ENCODE measurements around the gene PNCK.

The PNCK gene

DNA sequence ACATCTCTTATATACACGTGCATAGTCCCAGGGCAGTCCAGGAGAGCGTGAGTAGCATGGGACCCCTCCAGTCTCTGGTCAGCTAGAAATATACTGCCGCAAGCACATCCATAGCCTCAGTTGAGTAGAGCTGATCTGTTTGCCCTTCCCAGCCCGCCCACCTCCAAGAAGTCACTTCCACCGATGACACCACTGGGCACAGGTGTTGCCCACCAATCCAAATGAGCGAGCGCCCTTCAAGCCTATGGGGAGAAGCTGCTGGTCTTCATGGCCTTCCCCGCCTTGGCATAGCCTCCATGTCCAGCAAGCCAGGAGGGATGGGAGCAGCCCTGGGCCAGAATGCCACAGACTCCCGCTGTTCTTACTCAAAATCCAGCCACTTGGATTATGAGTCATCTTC lies 16.5 kb downstream of the PNCK start:
- no peak for DNase-seq (ENCODE audit: low read depth)

DNA sequence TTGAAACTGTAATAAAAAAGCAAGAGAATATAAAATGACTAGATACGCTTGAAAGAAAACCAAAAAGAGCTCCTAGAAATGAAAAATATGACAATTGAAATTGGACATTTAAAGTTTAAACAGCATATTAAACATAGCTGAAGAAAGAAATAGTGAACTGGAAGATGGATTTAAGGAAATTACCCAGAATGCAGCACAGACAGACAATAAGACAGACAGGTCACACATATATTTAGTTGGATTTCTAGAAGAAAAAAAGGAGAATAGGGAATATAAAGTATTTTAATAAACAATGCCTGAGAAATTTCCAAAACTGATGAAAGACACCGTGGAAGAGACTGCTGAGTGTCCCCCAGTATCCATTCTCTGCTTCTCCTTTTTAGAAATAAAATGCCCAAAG lies 20.1 kb downstream of the PNCK start:
- DNase-seq (ENCODE audit: low read depth), result no peak

DNA sequence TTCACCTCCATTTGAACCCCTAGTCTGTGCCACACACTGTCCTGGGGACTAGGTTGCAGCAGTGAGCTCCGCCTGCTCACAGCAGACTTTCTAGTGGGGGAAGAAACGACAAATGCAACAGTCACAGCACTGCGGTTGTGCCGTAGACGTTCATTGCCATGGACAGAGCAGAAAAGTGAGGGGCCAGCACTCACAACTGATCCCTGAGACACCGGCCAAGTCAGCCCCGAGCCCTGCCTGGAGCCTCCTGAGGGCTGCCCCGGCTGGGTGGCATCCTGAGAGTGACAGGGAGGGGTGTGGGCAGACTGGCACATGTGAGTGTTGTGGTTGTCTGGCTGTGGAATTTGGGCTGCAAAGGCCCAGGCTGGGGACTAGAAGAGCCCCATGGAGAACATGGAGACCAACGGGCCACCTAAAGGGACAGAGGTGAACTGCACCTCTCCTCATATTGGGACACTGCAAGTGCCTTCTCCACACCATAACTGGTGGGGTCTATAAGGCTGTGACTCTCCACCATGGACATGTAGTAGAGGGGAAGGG lies 22.0 kb downstream of the PNCK start:
- DNase-seq (ENCODE audit: low read depth), result no peak

DNA sequence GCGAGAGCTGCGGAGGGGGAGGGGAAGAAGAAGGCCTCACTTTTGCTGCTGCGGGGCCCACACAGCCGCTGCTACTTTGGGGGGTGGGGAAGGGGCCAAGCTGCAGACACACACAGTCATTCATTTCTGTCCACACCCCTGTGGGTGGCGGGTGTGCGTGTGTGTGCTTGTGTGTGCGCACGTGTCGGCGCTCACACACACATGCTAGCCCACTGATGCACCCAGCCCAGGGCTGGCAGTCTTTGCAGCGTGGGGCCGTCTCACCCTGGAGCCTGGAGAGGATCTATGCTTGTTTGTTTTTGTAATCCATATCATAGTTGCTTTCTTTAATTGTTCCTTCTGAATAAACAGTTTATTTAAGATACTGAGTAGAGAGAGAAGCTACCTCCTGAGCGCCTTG lies 22.7 kb downstream of the PNCK start:
- DNase-seq (ENCODE audit: low read depth), result no peak

DNA sequence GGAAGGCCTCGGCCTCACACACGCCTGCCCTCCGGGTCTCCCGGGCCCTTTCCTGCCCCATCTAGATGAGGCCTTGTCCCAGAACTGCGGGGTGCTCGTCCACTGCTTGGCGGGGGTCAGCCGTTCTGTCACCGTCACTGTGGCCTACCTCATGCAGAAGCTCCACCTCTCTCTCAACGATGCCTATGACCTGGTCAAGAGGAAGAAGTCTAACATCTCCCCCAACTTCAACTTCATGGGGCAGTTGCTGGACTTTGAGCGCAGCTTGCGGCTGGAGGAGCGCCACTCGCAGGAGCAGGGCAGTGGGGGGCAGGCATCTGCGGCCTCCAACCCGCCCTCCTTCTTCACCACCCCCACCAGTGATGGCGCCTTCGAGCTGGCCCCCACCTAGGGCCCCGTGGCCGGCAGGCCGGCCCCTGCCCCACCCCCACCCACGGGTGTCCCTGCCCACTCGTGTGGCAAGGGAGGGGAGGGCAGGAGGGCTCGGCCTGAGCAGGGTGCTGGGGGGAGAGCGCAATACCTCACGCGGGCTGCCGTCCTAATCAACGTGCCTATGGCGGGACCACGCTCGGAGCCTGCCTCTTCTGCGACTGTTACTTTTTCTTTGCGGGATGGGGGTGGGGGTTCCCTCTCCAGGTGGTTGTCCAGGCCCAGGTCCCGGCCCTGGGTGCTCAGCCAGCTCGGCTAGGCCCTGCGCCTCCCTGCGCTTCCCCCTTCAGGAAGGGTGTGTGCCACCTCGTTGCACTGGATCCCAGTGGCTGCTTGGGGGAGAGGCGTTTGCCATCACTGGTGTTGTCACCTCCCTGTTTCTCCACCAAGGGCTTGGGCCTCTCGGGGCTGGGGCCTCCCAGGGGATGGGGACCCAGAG lies 23.5 kb downstream of the PNCK start:
- DNase-seq (ENCODE audit: low read depth), result no peak

DNA sequence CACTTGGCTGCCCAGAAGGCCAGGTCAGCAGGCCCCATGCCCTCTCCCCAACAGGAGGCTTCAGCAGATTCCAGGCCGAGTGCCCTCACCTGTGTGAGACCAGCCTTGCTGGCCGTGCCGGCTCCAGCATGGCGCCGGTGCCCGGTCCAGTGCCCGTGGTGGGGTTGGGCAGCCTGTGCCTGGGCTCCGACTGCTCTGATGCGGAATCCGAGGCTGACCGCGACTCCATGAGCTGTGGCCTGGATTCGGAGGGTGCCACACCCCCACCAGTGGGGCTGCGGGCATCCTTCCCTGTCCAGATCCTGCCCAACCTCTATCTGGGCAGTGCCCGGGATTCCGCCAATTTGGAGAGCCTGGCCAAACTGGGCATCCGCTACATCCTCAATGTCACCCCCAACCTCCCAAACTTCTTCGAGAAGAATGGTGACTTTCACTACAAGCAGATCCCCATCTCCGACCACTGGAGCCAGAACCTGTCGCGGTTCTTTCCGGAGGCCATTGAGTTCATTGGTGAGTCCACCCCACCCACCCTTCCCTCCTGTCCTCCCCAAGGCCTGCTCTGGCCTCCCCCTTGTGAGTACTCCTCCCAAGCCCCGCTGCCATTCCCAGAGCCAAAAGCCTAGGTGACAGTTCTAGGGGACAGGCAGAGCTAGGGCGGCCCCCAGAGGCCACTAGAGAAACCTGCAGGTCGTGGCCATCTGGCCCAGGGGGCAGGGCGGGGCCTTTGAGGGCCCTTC lies 24.3 kb downstream of the PNCK start:
- no peak for DNase-seq (ENCODE audit: low read depth)

DNA sequence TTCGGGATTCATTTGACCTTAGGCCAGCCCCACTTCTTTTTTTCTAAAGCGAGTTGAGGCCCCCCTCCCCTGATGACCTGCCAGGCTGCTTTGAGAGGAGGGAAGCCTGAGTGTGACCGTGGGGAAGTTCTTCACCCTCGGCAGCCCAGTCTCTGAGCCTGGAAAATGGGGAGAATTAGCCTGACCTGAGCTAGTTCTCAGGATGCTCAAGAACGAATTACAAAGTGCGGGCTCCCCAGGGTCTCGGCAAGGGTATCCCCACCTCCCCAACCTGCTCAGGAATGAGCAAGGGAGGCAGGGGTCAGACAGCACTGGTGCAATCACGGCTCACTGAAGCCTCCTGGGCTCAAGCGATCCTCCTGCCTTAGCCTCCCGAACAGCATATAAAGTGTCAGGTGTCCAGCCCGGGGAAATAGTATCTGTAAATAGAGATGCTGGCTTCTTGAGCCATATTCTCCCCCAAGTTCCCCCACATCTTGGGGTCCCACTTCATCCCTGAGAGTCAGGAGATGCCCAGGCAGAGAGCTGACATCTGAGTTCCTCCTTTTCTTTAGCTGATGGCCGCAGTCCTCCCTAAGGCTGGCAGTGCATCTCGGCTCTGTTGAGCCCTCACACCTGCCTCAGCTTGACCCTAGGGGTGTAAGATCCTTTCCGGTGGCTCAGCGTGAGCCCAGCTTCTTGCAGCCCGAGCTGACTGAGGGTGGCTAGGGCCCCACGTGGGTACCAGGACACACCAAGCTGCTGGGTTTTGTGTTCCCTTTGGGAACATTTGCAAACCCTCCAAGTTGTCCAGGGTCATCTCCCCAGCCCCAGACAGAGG lies 25.0 kb downstream of the PNCK start:
- DNase-seq (ENCODE audit: low read depth), result no peak

DNA sequence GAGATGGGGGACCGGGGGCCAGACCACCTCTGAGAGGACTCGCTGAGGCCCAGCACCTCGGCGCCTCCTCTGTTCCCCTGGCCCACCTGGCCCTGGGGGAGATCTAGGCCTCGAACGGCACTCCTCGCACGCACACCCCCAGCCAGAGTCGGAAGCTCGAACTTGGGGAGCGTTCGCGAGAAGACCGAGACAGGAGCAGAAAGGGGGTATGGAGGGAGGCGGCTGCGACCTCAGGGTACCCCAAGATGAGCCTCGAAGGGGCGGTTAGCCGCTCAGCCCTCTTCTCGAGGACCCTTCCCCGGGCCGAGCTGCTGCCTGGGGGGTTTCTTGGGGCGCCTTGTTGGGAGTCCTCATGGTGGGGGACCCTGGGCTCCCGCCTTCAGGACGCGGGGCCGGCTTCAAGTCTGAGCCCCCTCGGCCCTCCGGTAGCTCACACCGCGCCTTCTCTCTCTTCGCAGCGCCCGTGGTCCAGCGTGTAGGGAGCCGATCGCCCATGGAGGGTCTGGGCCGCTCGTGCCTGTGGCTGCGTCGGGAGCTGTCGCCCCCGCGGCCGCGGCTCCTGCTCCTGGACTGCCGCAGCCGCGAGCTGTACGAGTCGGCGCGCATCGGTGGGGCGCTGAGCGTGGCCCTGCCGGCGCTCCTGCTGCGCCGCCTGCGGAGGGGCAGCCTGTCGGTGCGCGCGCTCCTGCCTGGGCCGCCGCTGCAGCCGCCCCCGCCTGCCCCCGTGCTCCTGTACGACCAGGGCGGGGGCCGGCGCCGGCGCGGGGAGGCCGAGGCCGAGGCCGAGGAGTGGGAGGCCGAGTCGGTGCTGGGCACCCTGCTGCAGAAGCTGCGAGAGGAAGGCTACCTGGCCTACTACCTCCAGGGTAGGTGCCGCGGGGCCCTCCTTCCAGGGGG lies 25.9 kb downstream of the PNCK start:
- no peak for DNase-seq (ENCODE audit: low read depth)

DNA sequence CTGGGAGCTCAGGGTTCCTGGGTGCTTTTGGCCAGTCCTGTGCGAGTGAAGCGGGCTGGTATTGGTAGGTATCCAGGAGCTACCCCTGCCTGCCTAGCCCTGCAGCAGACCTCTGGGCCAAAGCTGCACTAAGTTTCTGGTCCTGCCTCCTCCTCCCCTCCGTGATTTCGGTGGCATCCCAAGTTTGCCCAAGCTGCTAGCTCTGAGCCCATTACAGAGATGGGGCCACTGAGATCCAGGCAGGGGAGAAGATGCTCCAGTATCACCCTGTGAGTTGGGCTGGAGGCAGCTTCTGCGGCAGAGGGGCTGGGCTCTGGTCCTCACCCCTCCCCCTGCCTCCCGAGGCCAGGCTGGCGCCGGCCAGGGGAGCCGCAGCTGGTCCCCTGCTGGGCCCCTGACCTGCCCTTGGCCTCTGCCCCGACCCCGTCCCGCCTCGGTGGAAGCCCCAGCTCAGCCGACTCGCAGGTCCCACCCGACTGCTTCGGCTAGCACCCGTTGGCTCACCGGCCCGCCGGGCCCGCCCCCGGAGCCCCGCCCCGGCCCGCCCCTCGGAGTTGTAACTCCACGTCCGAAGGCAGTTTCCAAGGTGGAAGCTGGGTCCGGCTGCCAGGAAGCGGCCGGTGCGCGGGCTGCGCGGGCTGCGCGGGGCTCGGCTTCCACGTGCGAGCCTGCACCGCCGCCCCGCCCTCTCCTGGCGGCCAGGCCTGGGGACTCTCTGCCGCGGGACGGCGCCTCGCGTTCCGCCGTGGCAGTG lies 26.8 kb downstream of the PNCK start, which contains the start of gene DUSP9:
DUSP9 (plus strand) TSS at position 584 of the 754 bp plus-strand sequence. CDS start 751 bp downstream, outside the sequence.
- no peak for DNase-seq (ENCODE audit: low read depth)

DNA sequence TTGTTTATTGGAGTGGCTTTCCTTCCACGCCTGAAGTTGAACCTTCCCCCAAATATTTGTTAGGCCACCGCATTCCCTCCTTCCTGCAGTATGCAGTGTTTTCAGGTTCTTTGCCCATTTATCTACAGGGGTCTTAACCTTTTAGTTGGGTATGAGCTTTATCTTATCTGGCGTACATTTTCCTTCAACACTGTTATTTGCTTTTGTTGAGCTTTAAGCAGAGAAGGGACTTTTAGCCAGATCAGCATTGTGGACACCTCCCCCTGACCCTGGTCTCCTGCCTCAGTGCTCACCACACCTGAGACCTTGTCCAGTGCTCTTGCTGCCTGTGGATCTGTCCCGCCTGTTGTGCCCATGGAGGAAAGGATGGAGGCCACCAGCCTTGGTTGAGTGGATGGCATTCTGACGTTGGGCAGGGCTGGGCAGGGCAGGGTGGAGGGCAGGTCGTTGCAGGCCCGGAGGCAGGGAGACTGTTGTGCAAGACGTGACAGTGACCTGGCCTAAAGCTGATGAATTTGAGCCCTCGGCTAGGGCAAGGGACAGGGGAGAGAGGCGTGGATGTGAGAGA lies 27.6 kb downstream of the PNCK start:
- no peak for DNase-seq (ENCODE audit: low read depth)

DNA sequence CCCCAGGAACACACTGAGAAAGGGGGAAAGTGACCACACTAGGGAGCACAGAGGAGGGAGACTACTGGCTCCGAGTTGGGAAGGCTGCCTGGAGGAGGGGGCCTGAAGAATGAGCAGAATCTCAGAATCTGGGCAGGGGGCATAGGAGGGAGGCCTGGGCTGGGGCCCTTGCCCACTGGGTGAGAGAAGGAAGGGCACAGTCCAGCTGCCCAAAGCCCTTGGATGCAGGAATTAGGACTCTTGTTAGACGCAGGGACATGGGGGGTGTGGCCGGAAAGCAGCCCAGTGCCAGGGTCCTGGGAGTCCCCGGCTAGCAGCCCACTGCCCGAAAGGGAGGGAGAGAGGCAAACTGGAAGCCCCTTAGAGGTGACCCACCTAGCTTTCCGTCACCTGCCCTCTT lies 28.5 kb downstream of the PNCK start:
- DNase-seq (ENCODE audit: low read depth), result no peak

DNA sequence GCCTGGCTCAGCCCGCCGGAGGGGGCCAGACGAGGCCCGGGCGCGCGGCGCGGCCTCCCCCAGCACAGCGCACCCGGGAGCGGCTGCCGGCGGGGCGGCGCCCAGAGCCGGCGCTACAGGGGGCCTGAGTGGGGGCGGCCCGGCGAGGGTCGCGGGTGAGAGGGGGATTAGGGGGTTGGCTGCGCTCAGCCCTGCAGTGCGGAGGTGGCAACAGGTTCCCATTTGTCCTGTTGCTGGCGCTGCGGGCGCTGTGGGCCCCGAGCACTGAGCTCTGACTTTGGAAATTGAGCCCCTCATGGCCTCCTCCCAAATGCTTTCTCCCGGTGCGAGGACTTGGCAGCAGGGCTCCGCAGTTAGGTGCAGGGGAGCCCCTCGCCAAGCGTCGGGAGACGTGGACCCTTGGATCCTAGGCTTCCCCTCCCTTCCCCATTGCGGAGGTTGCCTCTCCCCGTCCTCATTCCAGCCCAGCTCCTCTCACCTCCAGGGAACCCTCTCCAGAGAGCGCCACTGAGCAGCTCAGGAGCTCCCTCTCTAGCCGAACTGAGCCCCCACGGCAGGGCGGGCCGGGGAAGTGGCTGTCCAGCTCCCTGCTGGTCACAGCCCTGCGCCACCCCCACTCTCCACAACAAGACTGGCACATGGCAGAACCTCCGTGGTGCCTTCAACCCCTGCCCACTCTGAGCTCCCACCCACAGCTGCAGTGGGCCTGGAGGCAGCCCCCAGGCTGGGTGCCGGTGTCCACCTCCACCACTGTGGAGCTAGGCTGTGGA lies 29.1 kb downstream of the PNCK start:
- DNase-seq (ENCODE audit: low read depth), result no peak

DNA sequence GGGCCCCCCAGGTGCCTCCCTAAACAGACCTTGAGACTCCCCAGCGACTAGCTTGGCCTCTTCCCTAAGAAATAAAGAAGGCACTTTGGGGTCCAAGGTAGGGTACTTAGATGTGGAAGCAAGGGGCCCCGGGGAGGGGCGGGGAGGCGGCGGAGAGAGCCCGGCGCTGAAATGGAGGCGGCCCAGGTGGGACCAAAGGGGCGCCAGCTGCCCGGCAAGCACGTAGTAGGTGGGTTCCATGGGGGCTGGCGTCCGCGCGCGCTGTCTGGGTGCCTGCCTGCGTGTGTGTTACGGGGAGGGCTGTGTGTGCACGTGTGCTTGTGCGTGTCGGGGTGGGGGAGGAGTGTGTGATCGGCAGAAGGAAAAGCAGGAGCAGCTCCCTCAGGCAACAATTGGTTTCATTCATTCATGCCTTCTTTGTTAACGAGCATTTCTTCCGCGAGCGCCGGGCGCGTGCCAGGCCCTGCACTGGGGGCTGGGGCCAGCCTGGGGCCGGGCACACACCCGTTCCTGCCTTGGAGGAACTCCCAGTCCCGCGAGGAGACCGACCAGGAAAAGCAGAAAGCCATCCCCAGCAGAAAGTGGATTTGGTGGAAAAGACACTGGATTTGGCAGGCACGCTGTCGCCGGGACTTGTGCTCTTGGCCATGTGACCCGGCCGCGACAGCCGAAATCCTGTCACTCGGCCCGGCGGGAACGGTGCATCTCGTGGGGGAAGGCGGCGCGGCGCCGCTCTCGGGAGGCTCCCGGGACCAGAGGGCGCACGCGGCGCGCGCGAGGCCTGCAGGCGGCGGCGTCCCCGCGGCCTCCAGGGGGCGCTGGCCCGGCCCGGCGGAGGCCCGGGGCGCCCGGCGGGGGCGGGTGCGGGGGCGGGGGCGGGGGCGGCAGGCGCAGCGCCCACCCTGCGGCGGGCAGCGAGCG lies 29.9 kb downstream of the PNCK start:
- no peak for DNase-seq (ENCODE audit: low read depth)

DNA sequence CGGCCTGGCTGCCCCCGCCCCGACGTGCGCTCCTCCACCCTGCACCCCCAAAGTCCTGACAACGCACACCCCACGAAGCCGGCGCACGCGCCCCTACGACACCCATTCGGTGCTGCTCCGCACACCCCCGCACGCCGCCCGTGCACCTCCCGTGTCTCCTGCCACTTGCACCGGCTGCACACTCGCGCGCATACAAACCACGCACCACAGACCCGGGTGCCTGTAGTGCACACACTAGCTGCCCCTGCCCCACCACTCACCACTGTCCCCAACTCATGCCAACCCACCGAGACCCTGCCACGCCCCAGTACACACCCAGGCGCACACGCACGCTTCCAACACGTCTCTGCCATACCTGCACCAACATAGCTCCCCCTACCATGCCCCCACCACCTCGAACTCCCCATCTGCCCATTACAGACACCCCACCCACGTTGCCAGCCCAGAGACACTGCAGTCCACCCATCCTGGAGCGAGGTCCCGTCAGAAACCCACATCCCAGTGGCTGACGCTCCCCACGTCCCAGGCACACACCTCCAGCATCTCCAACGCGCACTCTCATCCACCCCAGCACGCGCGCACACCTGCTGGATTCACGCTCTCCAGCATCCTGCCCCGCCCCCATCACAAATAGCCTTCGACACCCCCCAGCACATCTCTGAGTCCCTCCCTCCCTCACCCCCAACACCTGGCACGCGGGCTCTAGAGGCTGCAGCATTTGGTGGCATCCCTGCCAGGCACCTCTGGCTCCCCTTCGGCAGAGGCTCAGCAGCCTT lies 30.8 kb downstream of the PNCK start:
- DNase-seq (ENCODE audit: low read depth), result no peak

DNA sequence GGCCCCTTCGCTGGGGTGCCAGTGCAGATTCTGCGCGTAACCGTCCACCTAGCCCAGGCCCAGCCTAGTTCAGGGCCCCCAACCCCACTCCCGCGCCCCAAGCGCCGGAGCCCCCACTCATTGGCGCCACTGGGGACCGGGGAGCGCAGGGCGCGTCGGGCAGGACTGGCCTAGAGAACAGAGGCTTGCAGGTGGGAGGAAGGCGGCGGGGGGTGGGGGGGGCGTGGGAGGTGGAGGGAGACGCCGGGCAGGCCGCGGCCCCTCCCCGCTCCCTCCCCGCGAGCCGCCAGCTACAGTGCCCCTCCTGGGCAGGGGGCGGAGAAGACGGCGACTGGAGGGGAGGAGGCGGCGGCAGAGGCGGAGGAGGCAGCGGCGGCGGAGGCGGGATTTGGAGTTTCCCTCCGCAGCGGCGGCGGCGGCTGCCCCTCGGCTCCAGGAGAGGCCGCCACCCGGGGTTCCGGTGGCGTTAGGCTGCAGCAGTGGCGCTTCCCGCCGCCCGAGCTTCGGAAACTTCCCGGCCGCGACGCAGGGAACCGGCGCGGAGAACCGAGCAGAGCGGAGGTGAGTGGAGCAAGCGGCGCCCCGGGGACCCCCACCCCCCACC lies 31.5 kb downstream of the PNCK start:
- no peak for DNase-seq (ENCODE audit: low read depth)

DNA sequence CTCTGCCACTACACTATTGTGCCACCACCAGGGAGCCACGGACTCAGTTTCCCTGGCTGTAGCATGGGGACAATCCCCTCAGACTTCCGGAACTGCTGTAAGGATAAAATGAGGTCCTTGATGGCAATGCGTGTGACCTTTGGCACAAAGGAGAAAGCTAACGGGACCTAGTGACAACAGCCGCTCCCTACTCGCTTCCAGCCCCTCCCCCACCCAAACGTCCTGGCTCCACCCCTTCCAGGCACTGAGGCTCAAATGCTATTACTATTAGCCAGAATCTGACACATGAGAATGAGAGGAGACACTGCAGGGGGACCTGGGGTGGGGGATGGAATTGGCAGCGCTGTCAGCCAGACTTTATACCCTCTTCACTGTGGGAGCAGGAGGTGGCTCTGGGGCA lies 32.0 kb downstream of the PNCK start:
- DNase-seq (ENCODE audit: low read depth), result no peak

Data from T-helper 22 cell (primary cell).